ENCODE results near the gene TMEM53.

Gene TMEM53

DNA sequence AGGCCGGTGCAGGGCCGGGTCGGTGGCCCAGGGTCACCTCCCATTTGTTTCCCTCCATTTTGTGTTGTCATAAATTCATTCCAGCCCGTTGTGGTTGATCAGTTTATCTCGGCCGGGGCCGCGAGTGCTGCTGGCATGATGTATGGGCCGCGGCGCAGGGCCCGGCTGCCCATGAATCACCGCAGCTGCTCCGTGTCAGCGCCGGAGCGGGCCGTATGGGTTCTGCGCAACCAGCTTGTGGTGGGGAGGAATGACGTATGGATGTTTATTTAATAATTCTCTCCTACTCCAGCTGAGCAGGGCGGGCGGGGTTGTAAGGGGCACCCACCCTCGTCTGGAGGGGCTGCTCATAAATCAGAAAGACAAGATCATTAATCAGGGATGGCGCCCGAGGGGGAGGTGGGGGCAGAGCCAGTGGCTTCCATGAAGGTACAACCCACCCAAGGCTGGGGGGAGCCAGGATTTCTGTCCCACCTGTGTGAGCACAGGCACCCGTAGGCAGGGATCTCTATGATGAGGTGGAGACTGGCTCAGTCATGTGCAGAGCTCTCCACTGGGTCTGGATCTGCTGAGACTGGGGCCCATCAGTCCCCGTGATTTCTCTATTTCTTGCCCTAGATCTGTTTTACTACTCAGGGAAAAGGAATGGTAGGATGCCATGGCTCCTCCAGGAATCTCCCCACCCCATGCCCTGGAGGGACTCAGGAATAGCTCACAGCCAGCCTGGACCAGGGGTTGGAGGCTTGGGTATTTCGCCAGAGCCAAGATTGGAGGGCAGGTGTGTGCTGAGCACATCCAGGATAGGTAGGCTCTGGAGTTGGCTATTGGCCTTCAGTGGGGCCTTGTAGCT lies 27.8 kb downstream of the TMEM53 start:
- no peak for DNase-seq

DNA sequence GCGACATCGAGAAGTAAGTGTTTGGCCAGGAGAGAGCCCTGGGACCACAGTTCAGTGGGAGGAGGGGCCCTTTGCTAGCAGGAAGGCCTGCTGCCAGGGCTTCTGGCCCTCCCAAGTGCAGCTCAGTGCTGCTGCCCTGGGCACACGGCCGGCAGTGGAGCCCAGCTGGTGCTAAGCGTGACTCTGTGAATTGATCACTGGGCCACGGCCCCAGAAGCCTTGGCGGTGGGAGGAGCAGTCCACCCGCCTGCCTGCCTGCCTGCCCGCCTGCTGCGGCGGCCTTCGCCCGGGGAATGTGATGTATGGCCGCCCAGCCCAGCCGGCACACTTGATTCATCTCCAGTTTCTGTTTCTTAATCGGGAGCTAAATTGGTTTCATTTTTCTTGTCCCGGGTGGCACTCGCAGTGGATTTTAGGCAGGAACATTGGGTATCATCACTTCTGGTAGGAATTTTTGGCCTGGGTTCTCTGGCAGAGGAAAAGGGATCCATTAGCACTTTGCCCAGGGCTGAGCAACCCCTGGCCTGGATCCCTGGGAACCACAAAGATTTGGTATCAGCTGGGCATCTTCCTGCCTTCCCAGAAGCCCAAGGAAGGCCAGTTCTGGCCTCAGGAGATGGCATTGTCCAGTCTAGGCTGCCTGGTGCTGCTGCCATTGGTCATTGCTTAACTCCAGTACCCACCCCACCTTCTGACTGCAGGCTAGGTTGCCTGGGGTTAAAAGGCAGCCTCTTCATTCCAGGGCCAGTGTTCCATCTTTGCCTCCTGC lies 28.6 kb downstream of the TMEM53 start:
- DNase-seq, result no peak

DNA sequence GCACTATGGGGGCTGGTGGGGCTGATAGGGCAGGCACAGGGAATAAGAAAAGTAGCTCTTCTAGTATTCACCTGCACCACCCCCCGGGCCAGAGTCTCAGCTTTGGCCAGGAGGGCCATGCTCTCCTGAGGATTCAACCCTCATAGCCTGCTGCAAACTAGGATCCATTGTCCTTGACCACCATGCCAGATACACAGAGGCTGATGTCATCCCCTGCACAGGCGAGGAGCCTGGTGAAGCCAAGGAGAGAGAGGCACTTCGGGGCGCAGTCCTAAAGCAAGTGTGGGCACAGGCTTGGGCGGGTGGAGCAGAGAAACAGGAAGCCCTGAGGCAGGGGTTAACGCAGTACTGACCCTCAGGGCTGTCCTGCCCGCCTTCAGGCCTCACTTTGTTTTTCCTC lies 29.5 kb downstream of the TMEM53 start:
- no peak for DNase-seq

DNA sequence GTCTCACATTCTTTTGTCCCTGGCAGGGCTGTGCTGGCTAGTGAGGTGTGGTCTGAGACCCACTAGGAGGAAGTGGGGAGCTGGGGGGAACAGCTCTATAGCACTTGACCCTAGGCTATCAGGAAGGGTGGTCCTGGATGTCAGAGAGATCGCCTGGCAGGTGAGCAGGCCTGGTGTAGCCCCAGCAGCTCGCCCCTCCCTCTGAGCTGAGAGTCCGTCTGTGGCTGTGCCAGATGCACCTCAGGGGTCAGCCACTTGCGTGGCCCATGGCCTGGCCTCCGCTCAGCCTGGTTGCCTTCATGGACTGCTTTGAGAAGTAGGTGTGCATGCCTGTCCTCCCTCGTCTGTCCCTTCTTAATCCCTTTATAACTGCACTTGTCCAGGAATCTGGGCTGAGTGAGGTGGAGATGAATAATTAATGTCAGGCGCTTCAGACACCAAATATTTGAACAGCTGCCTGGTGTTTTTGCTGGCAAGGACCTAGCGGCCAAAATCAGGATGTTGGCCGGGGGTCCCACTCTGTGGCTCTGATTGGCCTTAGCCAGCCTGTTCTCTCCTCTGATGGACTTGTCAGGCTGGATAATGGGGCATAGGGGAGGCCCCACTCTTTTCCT lies 30.5 kb downstream of the TMEM53 start:
- no peak for DNase-seq

DNA sequence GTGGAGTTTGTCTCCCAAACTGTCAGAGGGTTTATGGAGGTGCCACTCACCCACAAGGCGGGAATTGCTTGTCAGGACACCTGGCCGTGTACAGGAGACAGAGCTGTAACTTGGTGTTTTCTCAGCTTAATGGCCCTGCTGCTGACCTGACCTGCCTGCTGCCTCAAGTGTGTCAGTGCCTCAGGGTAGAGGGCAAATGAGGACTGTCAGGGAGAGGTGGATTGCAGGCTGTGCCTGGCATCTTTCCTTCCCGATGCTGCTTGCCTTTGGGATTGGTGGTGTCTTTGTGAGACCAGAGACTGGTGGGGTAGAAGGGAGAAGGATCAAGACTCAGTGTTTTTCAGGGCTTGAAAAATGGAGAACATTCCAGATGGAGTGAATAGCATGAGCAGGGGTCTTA lies 31.4 kb downstream of the TMEM53 start:
- DNase-seq, result no peak

DNA sequence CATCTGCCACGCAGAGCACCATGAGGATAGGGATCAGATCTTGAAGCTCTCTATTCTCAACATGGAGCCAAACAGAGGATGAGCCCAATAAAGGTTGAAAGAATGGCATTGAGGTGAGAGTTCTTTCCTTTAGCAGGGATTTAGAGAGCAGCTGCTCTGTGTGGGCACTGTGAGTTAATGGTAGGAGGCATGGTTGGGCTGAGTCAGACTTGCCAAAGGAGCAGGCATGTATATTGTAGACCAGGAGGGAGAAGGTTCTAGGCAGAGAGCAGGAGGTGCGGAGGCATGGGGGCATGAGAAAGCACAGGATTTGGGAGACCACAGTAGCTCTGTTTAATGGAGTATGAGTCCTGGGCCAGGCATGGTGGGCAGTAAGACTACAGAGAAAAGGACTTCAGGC lies 32.0 kb downstream of the TMEM53 start:
- DNase-seq, result no peak

DNA sequence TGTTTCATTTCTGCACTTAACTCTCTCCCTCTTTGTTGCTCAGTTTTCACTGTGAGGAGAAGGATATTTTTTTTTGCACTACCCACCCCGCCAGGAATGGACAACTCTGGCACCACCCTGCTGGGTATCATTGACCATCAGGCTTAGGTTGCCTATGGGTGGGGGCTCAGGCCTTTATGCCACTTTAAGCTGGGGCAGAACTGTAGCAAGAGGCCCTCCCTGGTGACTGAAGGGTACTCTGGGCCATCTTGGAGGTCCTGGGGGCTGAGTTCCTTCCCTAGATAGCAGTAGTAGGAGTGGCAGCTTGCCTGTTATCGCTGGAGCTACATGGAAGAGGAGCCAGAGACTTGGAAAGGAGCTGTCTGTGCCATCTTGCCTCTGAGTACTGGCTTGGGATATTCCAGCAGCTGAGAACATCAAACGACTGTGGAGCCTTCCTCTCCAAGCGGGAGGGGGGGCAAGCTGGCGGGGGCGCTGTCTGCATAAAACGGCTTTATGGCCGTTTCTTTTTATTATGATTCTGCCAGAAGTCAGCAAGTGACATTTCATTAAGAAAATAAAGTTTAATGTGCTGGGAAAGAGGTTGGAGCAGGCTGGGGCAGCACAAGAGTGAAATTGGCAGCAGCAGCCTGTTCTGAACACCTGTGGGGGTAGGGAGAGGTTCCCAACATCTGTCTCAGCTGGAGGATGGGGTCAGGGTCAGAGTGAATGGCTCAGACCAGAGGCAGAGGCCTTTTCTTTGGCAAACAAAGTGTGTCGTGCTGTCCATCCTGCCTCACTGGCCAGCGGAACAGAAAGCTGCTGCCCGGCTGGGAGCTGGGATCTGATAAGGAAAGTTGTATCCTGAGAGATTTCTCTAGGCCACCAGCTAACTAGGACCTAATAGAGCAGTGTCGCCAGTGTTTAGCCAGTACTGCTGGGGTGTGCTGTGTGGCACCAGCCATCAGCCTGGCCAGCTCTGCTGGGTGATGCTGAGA lies 32.9 kb downstream of the TMEM53 start:
- DNase-seq, result no peak

DNA sequence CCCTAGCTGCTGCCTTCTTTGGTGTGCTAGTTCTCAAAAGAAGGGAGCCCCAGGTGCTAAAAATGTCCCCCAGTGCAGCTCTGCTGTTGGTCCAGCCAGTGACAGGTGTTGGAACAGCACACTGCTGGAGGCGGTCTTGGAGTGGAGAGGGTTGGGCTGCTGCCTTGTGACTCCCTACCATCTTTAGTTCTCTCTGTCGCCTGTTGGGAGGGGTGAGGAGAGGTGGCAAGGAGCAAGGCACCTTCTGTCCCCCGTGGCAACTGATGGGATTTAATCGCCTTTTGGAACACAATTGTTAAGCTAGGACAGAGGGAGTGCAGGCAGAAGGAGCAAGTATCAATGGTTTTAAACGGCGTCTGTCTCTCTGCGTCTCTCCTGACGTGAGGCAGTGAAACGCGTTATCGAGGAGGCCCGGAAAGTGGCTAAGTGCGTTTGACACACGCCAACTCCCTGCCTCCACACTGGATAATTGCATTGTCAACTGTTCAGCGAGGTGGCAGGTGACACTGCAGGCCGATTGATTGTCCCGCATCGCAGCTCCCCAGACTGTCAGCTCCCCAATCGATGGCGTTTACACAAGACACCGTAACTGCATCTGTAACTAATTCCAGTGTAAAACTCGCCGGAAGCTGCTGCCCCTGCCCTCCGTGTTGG lies 34.0 kb downstream of the TMEM53 start:
- DNase-seq, result no peak

DNA sequence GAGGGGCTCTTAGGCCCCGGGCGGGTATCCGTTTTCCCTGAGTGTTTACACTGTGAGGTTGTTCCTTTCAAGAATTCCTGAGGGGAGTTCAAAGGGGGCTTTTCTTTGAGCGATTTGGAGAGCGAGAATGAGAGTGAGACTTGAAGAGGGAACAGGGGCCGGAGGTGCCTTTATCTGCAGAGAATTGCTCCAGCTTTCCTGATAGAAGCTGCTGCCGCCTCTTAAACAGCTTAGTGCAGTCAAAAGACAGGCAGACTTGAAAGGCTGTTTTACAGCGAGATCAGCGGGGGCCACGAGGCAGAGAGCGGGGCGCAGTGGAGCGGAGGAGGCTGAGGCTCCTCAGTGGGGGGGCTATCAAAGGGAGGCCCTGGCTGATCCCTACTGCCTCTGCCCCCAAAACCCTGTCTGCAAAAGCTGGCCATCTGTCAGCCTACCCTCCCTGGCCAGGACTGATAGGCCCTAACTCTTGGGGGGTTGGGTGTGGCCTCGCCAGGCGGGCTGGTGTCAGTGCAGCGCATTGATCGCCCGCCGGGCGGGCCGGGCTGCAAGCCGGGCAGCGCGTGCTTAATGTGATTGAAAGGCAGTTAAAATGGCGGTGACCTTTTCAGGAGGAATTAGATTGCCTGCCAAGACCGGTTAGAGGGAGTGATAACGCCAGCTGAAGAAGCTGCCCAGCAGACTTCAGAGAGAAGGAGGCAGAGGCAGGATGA lies 36.4 kb downstream of the TMEM53 start:
- DNase-seq, result no peak

DNA sequence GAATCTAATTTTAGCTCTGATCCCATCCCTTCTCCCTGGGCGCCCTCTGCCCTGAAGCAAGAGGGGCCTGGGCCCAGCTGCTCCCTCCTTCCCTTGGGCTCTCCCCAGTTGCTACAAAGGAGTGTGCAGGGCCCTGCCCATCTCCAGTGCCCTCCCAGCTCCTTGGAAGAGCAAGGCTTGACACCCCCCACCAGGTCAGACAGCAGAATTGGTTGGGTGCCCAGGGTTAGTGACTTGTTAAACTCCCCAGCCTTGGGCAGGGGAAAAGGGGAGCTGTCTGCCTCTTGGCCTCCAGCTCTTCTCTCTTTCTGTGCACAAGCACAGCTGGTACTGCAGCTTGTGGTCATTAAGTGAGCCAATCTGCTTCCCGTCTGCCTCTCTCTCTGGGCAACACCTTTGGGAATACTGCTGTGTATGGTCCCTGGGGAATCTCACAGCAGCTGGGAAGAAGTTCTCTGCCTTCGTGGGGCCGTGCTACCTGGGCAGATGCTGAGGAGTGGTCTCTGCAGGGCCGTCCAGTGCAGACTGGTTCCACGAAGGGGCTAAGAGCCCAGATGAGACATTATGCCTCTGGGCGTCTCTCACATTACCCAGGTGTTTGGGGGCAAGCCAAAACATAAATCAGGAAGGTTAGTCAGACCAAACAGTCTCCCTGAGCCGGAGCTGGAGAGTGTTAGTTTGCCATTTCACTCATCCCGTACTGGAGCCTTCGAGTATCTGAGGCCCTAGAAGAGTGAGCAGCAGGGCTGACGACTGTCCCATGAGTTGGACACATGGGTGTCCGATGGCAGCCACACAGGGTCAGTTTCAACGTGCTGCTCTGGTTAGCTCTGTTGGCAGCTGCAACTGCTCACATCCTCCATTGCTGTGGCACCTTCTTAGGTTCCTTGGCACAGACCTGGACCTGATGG lies 37.3 kb downstream of the TMEM53 start:
- DNase-seq, result peak; percentile 34

DNA sequence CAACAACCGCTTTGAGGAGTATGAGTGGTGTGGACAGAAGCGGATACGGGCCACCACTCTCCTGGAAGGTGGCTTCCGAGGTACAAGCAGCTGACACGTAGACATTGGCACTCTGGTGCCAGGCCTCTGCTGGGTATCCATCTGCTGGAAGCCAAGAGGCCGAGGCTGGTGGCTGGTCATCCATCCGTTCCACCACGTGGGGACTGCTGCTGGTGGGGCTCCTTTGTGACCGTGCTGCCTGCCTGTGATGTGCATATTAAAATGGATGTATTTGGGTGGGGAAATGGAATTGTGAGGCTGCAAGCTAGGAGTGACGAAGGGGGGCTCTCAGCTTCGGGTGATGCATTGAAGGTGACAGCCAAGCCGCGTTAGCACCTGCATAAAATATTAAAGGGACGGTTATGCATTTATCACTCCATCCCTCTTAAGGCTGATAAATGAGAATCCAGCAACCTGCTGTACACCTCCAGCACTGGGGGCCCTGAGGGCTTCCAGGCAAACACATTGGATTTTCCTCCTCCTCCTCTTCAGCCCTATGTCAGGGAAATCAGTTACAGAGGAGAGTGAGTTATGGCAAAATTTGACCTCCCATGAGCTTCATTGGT lies 38.1 kb downstream of the TMEM53 start:
- DNase-seq, result no peak

DNA sequence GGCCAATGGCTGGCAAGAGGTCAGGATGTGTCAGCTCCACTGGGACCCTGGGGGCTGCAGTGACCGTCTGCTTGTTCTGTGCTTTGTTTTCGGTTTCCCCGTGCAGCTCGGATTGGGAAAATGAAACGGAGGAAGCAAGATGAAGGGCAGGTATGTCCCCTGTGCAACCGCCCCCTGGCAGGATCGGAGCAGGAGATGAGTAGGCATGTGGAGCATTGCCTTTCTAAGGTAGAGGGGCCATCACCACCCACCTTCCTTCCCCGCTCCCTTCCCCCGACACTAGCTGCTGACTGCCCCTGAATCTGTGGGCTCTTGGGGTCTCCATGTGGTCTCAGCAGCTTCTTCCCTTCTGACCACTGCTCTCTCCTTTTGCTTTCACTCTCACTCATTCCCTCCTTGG lies 38.8 kb downstream of the TMEM53 start:
- no peak for DNase-seq

DNA sequence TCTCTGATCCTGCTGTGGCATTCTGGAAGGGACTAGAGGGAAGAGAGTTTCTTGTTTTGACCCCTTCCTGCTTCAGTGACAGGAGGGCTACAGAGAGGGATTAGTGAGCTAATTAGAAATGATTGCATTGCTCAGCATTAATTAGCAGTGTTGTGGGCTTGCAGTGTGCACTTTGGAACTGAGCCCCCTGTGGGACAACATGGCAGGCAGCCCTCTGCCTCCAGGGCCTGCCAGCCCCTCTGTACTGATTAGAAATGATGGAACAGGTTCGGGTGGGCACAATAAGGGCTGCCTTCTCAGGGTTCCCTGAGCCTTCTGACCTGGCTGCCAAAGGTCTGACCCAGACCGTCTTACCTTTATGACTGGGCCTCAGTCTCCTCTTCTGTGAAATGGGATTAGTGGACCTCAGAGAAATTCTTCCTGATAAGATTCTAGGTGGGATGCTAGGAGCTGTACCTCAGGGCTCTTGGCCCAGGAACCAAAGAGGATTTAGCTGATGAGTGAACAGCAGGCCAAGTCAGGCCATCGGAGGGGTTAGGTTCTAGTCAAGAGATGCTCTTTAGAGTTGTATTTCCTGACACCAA lies 39.6 kb downstream of the TMEM53 start:
- no peak for DNase-seq

DNA sequence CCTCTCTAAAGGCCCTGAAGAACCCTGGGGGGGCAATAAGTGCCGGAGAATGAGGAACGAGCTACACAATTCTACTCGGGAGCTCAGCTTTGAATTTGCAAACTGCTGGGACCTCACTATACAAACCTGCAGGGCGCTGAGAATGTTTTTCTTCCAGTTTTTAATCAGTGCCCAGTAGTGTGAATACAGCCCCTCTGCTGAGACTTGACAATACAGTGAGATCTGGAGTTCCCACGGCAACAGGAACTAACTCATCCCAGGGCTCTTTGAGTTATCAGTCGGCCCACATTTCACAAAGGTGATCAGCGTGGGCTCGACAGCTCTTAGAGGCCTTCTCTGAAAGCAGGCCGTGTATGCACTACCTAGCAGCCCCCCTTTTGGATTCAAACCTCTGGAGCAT lies 41.7 kb downstream of the TMEM53 start:
- DNase-seq, result no peak

DNA sequence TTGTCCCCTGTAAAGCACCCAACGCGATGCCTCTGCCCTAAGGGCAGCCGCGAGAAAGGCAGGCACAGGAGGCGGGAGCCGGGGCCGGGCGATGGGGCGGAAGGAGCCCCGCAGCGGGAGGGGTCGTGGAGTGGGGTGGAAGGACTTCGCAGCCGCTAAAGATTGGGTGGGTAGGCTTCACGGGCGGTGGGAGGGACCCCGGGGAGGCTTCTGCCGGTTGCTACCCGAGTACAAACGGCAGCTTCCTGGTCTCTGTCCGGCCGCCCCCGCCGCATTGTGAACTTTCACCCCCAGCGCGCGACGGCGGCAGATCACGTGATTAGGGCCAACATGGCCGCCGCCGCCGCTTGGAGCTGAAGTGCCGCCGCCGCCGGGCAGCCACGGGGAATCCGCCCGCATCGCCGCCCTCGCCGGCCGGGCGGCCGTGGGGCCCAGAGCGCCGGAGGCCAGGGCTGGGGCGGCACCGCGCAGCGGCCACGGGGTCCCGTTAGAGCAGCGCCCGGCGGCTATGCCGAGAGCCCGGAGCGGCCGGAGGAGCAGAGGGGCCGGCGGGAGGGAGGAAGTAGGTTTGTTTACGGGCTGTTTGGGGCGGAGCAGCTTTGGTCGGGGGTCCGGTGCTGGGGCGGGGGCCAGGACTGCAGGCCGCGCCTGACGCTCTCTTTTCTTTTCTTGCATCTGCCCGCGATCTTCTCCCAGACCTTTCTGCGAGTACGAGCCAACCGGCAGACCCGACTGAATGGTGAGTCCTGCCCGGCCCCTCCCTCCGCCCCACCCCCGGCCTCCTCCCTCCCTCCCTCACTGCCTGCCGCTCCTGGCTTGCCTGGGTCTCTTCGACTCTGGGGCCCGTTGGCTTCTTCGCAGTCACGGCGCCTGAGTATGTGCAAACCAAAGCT lies 42.4 kb downstream of the TMEM53 start:
- peak; percentile 85 for DNase-seq

DNA sequence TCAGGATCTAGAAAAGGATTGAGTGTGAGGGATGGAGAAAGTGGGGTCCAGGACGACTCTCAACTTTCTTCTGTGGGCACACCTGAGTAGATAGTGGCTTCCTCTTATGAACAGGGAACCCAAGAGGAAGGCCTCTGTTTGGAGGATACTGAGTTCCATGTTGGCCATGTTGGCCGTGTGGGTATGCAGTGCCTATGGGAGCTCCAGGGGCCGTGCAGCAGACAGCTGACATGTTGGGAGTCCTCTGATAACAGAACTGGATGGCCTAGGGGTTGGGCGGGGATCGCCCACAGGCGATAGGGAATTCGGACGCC lies 43.0 kb downstream of the TMEM53 start:
- DNase-seq, result no peak

DNA sequence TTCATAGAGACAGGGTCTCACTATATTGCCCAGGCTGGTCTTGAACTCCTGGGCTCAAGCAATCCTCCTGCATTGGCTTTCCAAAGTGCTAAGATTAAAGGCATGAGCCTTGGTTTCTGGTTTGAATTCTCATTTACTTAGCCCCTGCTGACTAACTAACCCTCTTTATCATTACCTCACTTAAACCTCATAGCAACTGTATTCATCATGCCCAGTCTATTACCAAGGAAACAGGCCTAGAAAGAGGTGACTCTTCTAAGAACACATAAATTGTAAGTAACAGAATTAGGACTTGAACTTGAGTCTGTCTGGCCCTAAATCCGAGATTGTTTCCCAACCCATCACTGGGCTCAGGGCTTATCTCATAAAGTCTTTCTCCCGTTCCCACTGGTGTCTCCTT lies 44.2 kb downstream of the TMEM53 start:
- peak; percentile 67 for DNase-seq

DNA sequence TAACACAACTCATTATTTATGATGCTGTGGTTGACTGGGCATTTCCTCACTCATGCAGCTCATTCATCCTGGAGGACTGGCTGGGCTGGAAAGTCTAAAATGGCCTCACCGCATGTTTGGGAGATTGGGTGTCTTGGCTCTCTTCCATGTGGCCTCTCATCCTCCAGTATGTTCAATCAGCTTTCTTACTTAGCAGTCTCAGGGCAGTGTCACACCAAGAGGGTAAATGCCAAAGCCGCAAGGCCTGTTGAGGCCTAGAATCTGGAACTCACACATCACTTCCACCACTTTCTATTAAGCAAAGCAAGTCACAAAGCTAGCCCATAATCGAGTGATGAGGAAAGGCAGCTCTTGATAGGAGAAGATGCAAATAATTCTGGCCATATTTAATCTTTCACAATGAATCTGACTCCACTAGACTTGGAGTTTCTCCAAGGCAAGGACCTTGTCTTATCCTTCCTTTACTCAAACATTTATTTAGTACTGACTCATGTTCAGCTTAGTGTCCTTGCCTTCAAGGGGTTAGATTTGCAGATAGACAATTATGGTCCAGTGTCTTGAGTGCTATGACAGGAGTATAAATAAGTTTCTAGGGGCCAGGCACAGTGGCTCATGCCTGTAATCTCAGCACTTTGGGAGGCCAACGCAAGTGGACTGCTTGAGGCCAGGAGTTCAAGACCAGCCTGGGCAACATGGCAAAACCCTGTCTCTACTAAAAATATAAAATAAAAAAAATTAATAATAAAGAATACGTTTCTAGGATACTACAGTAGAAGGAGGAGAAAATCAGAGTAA lies 45.1 kb downstream of the TMEM53 start:
- peak; percentile 90 for DNase-seq

Measured in fibroblast of skin of right quadriceps (primary cell).